ENCODE data around the gene FBLN1.
"Not testable (repeated sequence)": the region's sequence is repeated elsewhere in the genome, so short reads cannot be mapped to it uniquely, and the experiment has no call there.

Gene FBLN1

DNA sequence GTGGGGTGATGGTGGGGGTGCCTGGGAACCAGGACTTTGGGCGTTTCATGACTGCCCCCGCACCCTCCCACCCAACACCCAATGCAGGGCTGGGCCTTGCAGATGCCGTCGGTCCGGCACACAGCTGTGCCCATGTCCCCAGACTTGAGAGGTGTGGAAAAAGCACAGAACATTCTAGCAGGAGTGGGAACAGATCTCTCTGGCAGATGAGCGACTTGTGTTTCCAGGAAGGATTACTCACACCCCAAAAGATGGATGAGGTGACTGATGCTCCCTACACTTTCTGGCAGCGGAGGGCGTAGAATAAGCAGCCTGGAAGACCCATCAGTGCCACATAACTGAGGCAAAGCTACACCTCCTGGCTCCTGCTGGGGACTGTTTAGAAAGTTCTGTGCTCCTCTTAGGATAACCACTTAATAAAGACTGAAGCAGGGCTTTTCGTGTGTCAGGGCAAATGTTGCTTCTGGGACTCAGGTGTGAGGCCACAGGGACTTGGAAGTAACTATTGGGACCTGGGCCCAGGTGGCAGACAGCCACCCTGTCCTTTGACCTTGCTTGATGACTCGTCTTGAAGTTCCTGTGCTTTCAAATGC, 24.2 kb downstream of the FBLN1 start:
- DNase-seq (ENCODE audit: extremely low read depth in 1 of 2, low read depth in 1 of 2), result no peak

DNA sequence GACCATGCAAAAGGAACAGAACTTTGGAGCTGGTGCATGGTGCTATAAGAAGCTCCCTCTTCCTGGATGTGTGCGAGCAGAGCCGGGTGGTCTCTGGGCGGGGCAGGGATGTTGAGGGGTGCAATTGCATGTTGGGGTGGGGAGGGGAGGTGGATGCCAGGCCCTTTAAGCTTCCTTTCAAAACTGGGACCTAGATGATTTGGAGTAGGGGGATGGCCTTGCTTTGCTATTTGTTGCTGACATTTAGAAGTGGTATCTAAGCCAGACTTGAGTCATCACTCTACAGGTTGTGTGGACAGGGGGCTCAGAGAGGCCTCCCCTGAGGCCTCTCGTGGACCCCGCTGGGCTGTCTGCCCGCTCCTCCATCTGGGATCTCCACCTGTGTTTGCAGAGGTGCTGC, 24.8 kb downstream of the FBLN1 start:
- DNase-seq (ENCODE audit: extremely low read depth in 1 of 2, low read depth in 1 of 2), result no peak

DNA sequence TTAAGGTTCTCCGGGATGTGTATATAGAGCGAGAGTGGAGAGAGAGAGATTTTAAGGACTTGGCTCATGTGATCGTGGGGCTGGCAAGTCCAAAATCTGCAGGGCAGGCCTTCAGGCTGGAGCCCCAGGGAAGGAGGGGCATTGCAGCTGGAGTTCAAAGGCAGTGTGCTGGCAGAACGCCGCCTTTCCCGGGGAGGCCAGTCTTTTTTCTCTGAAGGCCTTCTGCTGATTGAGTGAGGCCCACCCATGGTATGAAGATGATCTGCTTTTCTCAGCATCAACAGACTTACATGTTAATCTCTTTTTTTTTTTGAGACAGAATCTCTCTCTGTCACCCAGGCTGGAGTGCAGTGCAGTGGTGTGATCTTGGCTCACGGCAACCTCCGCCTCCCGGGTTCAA, 25.4 kb downstream of the FBLN1 start:
- DNase-seq (ENCODE audit: extremely low read depth in 1 of 2, low read depth in 1 of 2), result no peak

DNA sequence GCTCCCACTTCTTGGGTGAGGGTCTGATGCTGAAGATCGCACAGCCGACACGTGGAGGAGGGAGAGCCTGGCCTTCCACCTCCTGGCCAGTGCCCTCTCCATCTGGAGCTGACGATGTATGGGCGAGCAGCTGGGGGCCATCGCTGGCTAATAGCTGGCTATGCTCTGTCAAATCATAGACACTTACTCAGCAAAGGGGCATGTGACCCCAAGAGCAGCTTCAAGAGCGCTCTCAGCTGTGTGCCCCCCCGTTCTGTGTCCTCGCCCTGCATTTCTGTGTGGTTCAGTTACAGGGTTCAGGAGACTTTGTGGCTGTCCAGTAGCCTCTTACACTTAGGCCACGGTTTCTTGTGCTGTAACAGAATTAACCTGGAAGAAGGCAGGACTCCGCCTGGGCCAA, 26.4 kb downstream of the FBLN1 start:
- DNase-seq (ENCODE audit: extremely low read depth in 1 of 2, low read depth in 1 of 2), result no peak

DNA sequence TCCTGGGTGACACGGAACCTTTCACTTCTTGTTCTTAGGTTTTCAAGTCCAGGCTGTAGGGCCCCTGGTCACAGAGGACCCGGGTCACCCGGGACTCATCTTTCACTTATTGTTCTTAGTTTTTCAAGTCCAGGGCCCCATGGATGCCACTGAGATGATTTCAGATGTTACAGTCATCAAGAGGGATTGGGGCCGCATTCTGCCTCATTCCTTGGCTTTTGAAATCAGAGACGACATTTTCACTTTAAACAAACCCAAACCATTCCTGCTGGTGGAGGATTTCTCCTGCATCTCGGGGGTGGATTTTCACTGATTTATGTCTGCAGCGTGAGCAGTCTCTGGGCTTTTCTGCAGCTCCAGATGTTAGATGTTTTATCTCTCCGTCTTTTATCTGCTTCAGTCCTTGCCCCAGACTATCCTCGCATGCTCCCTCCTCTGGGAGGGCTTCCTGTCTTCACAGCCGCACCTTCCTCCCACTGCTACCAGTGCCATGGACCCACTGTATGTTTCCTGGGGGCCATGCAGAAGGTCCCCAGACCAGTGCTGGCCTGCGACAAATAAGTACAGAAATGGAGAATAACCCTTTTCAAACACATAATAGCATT, 27.4 kb downstream of the FBLN1 start:
- no peak for DNase-seq (ENCODE audit: extremely low read depth in 1 of 2, low read depth in 1 of 2)

DNA sequence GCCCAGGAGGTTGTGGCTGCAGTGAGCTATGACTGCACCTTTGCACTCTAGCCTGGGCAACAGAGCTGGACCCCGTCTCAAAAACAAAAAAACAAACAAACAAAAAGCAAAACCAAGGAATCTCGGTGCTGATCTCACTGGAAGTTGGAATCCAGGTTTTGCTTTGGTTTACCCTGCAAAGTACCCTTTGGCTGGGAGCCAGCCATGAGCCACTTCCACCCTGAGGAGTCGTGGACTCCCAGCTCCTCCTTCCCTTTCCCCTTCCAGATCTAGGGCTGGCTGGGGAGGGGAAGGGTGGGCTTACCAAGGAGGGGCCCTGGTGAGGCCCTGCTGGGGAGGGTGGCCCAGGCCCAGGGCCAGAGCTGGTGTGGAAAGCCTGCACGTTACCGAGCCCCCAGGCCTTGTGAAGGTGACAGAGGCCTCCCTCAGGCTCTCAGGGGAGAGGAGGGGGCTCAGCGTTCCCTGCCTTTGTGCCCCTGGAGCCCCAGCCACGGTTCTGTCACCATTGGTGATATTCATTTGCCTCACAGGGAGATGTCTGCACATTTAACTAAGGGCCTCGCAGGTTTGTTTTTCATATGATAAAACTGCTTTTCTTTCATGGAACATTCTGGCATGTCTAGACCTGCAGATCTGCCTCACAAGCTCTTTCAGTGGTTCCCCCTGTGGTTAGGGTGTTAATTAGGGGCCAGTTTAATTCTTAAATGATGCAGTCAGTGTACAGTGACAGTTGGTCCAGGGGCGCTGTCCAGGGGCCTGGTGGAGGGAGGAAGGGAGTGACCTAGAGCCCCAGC, 29.0 kb downstream of the FBLN1 start:
- DNase-seq (ENCODE audit: extremely low read depth in 1 of 2, low read depth in 1 of 2), result no peak

DNA sequence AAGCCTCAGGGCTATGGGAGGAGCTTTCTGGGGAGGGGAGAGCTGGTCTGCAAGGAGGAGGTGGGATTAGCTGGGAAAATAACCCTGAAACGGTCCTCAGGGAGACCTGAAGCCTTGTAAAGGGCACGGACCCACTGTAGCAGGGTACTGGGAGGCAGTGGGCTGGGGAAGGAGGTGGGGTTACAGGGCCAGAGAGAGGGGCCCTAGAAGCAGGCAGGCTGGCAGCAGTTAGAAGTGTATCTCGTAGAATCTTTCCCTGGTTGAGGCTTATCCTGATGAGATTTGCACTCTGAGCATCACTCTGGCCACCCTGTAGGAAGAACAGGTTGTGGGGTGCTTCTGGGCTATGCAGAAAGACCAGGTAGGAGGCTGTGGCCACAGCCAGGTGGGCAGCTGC, 29.6 kb downstream of the FBLN1 start:
- DNase-seq (ENCODE audit: extremely low read depth in 1 of 2, low read depth in 1 of 2), result no peak

DNA sequence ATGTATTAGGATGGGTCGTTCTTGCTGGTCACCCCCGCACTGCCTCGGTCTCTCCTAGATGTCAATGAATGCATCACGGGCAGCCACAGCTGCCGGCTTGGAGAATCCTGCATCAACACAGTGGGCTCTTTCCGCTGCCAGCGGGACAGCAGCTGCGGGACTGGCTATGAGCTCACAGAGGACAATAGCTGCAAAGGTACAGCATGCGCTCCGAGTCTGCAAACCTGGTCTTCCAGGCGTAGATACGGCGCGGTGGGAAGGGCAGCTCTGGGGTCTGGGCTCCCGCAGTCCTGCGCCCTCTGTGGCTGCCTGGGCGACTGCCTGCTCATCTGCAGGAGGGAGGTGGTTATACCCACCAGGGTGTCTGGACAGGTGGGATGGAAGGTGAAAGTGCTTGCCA, 31.0 kb downstream of the FBLN1 start:
- no peak for DNase-seq (ENCODE audit: extremely low read depth in 1 of 2, low read depth in 1 of 2)

DNA sequence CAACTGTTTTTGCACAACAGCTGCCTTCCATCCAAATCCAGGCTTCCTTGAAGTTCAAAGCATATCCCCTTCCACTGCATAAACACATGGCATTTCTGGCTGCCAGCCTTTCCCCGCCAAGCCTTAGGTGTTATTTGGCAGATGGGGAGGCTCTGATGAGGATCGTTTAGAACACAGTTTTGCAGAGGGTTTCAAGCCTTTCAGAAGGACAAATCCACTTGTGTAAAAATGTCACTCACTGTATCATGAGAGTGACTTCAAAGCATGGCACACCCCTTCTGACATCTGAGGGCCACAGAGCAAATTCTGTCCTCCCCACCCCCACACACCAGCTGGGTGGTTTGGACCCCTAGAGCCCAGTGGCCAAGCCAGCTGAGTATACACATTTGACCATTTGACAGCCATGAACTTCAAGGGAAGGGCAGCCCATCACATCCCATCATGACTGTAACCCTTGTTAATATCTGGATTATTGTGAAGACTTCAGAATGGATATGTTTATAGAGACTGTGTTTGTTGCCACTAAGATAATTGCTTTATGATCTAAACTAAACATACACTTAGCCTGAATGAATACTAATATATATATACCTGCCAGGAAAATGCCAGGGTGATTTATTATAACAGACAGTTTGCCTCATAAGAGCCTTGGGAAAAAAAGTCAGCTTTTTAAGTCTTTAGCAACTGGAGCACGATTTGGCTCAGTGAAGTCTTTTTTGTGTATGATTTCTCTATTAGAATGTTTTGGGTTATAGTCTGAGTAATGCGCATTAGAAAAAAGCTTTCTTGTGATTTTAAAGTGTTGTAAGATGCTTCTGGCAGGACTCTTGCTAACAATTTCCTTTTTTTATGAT, 31.9 kb downstream of the FBLN1 start:
- no peak for DNase-seq (ENCODE audit: extremely low read depth in 1 of 2, low read depth in 1 of 2)

DNA sequence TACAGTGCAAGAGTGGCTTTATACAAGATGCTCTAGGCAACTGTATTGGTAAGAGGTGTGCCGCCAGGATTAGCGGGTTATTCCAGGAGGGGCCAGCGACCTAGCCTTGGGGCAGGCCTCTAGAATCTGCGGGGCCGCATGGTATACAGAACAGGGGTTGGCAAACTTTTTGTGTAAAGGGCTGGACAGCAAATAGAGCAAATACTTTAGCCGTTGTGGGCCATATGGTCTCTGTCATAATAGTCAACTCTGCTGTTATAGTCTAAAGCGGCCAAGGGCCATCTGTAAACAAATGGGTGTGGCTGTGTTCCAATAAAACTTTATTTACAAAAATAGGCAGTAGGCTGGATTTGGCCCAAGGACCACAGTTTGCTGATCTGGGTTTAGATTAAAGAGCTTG, 32.6 kb downstream of the FBLN1 start:
- DNase-seq (ENCODE audit: extremely low read depth in 1 of 2, low read depth in 1 of 2), result no peak

DNA sequence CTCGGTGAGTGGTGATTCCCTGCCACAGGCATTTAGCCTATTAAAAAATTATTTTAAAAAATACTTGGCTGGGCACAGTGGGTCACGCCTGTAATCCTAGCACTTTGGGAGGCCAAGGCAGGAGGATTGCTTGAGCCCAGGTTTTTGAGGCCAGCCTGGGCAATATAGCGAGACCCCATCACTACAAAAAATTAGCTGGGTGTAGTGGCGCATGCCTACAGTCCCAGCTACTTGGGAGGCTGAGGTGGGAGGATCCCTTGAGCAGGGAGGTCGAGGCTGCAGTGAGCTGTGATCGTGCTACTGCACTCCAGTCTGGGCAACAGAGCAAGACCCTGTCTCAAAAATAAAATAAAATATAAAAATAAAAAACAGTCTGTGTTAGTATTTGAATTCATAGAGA, 33.2 kb downstream of the FBLN1 start:
- not testable (repeated sequence) for DNase-seq (ENCODE audit: extremely low read depth in 1 of 2, low read depth in 1 of 2)

DNA sequence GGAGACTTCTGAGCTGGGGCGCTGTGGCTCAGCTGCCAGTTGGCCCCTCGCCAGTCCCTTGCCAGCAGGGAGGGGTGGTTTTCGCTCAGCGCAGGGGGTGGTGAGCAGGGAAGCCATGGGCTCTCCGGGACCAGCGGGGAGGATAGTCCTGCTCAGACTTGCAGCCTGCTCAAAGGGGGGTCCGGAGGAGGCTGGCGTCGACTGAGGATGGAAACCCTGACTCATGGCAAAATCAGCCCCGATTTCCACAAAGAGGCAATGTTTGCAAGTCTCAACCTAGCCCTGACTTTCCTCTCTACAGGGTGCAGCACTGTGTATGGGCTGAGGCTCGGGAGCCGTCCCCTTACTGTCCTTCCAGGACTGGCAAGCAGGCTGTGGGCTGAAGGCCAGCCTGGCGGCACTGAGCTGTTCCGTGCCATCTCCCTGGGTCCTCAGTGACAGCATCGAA, 35.1 kb downstream of the FBLN1 start:
- no peak for DNase-seq (ENCODE audit: extremely low read depth in 1 of 2, low read depth in 1 of 2)

DNA sequence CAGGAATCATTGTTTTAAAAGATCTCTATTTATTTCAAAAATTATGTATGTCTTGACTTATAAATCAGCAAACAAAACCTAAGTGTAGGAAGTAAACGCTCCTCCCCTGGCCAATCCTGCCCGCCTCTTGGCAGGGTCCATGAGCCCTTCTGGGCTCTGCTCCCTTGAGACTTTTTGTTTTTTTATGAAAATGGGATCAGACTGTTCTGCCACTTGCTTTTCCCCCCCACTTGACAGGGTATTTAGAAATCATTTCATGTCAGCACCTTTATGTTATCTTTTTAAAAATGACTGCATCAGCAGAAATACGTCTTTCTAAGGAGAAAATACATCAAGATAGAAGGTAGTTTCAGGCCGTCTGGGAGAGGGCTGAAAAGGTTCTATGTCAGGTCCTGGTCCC, 35.6 kb downstream of the FBLN1 start:
- no peak for DNase-seq (ENCODE audit: extremely low read depth in 1 of 2, low read depth in 1 of 2)

DNA sequence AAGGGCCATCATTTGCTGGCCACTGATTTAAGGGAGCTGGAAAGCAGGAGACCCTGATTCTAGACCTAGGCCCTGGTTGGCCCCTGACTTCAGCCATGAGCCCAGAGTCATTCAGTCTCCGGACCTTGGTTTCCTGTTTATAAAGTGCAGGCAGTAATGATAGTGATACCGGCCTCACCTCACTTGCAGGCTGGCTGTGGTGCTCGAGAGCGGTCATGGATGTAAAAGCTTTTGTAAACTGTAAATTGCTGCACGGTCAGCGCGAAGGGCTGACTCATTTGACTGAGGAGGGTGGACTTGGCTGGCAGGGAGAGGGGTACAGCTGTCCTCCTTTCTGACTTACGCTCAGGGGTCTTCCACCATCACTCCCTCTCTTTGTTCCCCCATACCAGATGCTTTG, 37.4 kb downstream of the FBLN1 start:
- DNase-seq (ENCODE audit: extremely low read depth in 1 of 2, low read depth in 1 of 2), result no peak

DNA sequence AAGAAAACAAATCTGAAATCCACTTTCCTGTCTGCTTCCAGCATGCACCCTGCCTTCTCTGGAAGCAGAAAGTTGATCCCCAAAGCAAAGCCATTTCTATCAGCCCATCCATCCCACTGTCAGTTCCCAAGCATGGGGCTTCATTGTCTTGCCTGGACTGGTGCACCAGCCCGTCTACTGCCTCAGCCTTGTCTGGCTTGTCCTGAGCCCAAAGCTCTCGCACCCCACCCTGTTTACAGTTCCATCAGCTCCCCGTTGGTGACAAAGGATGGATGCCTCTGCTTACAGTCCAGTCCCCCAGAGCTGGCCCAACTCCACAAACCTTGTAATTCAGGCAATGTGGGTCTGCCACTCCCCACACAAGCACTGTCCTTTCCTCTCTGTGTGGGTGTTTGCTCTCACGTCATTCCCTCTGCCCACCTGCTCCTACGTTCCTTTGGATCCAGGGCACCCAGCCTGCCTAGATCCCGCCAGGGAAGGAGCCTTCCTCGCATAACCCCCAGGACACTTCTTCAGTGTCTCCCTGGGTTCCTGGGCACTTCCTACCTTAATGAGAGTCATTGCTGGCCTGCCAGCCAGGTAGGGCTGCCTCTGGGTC, 38.8 kb downstream of the FBLN1 start:
- DNase-seq (ENCODE audit: extremely low read depth in 1 of 2, low read depth in 1 of 2), result no peak

DNA sequence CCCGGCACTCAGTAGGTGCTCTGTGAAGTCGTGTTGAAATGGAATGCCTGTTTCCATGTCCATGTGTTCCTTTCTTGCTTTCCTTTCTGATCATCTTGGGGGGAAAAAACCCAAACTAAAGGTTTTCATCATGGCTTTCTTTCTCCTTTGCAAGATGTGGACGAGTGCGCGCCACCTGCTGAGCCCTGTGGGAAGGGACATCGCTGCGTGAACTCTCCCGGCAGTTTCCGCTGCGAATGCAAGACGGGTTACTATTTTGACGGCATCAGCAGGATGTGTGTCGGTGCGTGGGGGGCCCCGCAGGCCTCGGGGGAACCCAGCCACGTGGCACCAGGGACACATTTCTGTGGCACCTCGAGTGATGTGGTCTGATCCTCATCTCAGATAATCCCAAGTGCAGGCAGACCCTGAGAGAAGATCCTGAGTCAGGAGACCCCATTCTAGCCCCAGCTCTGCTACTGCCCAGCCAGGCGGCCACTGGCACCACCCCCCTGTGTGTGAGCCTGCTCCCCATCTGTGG, 39.4 kb downstream of the FBLN1 start:
- no peak for DNase-seq (ENCODE audit: extremely low read depth in 1 of 2, low read depth in 1 of 2)

DNA sequence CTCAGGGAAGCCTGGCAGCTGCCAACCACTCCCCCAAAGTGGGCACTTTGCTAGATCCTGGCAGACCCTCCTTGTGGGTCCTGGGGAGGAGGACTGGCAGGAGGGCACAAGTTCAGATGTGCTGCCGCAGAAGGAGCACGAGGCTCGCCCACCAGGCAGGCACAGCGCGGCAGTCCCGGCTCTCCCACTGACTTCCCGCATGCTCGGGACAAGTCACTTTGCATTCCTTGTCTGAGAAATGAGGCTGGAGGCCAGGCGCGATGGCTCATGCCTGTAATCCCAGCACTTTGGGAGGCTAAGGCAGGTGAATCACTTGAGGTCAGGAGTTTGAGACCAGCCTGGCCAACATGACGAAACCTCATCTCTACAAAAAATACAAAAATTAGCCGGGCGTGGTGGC, 40.1 kb downstream of the FBLN1 start:
- not testable (repeated sequence) for DNase-seq (ENCODE audit: extremely low read depth in 1 of 2, low read depth in 1 of 2)

DNA sequence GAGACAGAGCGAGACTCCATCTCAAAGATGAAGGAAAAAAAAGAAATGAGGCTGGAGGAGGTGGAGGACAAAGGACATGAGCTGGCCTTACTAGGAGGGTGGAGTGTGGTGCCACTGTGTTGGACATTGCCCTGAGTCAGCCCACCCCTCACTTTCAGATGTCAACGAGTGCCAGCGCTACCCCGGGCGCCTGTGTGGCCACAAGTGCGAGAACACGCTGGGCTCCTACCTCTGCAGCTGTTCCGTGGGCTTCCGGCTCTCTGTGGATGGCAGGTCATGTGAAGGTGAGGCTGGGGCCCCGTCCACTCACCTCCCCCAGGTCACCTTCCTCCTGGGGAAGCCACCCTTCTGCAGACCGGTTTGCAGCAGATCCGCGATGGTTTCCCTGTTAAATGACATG, 40.6 kb downstream of the FBLN1 start:
- DNase-seq (ENCODE audit: extremely low read depth in 1 of 2, low read depth in 1 of 2), result no peak

DNA sequence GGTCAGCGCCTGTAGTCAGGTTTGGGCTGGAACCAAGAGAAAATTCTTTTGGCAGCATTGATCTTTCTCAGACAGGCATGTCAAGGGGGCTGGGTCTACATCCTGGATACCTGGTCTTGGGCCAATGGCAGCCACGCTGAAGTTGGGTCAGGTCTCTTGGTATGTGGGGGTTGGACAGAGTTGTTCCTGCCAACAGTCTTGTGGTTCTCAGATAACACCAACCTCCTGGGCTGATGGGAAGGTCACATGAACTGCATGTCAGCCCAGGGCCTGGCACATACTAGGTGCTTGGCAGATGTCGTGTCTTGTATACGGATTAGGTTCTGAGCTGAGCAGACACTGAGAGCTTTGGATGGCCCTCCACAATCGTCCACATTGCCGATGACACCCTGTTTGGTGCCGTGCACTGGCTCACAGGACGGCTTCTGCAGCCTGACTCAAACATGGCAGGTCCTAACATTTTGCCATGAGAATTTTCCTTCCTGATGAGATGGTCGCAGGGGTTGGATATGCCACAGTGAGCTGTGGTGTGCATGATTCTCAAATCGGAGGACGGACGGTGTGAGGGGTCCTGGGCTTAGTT, 42.0 kb downstream of the FBLN1 start:
- no peak for DNase-seq (ENCODE audit: extremely low read depth in 1 of 2, low read depth in 1 of 2)

DNA sequence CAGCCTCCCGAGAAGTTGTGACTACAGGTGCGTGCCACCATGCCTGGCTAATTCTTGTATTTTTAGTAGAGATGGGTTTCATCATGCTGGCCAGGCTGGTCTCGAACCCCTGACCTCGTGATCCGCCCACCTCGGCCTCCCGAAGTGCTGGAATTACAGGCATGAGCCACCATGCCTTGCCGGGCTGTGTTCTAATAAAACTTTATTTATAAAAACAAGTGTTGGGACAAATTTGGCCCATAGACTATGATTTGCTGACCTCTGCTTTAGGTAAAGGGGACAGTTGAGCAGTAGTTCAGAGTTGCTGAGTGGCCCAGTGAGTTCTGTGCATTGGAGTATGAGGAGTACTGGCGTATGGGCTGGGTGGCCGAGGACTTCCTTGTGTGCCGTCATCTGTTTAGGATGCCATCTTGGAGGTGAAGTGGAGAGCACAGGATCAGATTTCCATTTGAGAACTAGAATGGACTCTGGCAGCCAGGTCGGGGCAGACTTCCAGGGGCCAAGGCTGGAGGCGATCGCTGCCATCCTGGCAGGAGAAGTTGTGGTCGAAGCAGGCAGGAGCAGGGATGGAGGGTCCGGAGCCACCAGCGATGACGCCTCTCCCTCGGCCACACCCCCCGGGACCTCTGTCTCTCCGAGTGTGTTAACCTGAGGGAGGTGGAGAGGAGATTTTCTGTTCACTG, 43.8 kb downstream of the FBLN1 start:
- DNase-seq (ENCODE audit: extremely low read depth in 1 of 2, low read depth in 1 of 2), result no peak
